Neural progenitor cell (in vitro differentiated cells): Measurements from ENCODE around the gene RUFY4. TPM values are rescaled to one million over a fixed set of nuclear protein-coding genes. Genes with fewer than 3 reads are reported as not detected.

Experiments used
- DNase-seq: peaks from one replicate; pipeline ENCODE4 v3.0.0-alpha.2; 2016; ENCODE audit warnings: low spot score
- H2AFZ ChIP-seq: fragments of 200-600 bp; sonication (generic); replicated peaks from 2 replicates; pipeline ENCODE4 v1.6.1; 2016; ENCODE audit warnings: antibody characterized with exemption
- H3F3A ChIP-seq: fragments of 200-600 bp; sonication (generic); 2 replicates; pipeline ENCODE4 v1.6.1; 2016; ENCODE audit warnings: antibody characterized with exemption, low read depth
- H3K27ac ChIP-seq: fragments of 200-600 bp; sonication (generic); 2 replicates; pipeline ENCODE4 v1.5.1; 2016; ENCODE audit warnings: mild to moderate bottlenecking
- H3K27me3 ChIP-seq: fragments of 200-600 bp; sonication (generic); 2 replicates; pipeline ENCODE4 v1.6.1; 2016; ENCODE audit warnings: mild to moderate bottlenecking, moderate library complexity
- H3K36me3 ChIP-seq: fragments of 200-600 bp; sonication (generic); 2 replicates; pipeline ENCODE4 v1.5.1; 2016
- H3K4me1 ChIP-seq: fragments of 200-600 bp; sonication (generic); 2 replicates; pipeline ENCODE4 v1.6.1; 2016; ENCODE audit warnings: mixed run types
- H3K4me2 ChIP-seq: fragments of 200-600 bp; sonication (generic); 2 replicates; pipeline ENCODE4 v1.6.1; 2016
- H3K4me3 ChIP-seq: fragments of 200-600 bp; sonication (generic); 2 replicates; pipeline ENCODE4 v1.5.1; 2016
- H3K79me2 ChIP-seq: fragments of 200-600 bp; sonication (generic); 2 replicates; pipeline ENCODE4 v1.6.1; 2016; ENCODE audit warnings: low read depth
- H3K9ac ChIP-seq: fragments of 200-600 bp; sonication (generic); 2 replicates; pipeline ENCODE4 v1.6.1; 2016
- H3K9me3 ChIP-seq: fragments of 200-600 bp; sonication (generic); 2 replicates; pipeline ENCODE4 v1.5.1; 2016; ENCODE audit warnings: low read depth
- H4K20me1 ChIP-seq: fragments of 200-600 bp; sonication (generic); 2 replicates; pipeline ENCODE4 v1.6.1; 2016; ENCODE audit warnings: low read depth
- H3K27ac Mint-ChIP-seq: 3 replicates; pipeline ENCODE4 v1.8.0; 2021; ENCODE audit warnings: mixed read lengths
- H3K27me3 Mint-ChIP-seq: 2 replicates; pipeline ENCODE4 v1.8.0; 2022; ENCODE audit warnings: low read depth, mild to moderate bottlenecking, inconsistent platforms, moderate library complexity, mixed read lengths; ENCODE audit not compliant: insufficient read depth
- H3K36me3 Mint-ChIP-seq: 3 replicates; pipeline ENCODE4 v1.8.0; 2021; ENCODE audit warnings: mixed read lengths
- H3K4me1 Mint-ChIP-seq: 3 replicates; pipeline ENCODE4 v1.8.0; 2021; ENCODE audit warnings: mixed read lengths
- H3K4me3 Mint-ChIP-seq: 3 replicates; pipeline ENCODE4 v1.8.0; 2021; ENCODE audit warnings: mild to moderate bottlenecking, moderate library complexity, mixed read lengths
- H3K9me3 Mint-ChIP-seq: 3 replicates; pipeline ENCODE4 v1.8.0; 2020; ENCODE audit warnings: mixed read lengths
- CTCF ChIP-seq: fragments of 200-600 bp; sonication (generic); IDR thresholded peaks from 2 replicates; pipeline ENCODE4 v1.5.1; 2017; ENCODE audit warnings: antibody characterized with exemption, mild to moderate bottlenecking
- EZH2 ChIP-seq: fragments of 200-600 bp; sonication (generic); IDR thresholded peaks from 2 replicates; pipeline ENCODE4 v1.6.1; 2017; ENCODE audit warnings: antibody characterized with exemption, mild to moderate bottlenecking, moderate library complexity
- EZH2phosphoT487 ChIP-seq: fragments of 200-600 bp; sonication (generic); IDR thresholded peaks from 2 replicates; pipeline ENCODE4 v1.6.1; 2017; ENCODE audit warnings: antibody characterized with exemption
- total RNA-seq: library from RNA; depleted of rRNA; stranded (reverse); fragments of >200 nt; gene quantifications from 2 replicates; pipeline ENCODE4 v1.2.3, GENCODE V29; 2015; ENCODE audit warnings: low replicate concordance

The RUFY4 gene
- total RNA-seq, 1 donor from 2014 or later = not detected

- no peaks in the 10 kb centered on the region for H3K36me3 ChIP-seq
- H3K4me2 ChIP-seq = no peak overlapping the region
- H3K9me3 ChIP-seq = no peaks in the 10 kb centered on the region
- Mint-ChIP-seq H3K27ac (no peak overlapping the region), H3K4me3 (no peak overlapping the region), H3K27me3 (peaks cover 6% of the 10 kb centered on the region), H3K36me3 (no peaks in the 10 kb centered on the region), H3K4me1 (peaks cover 10% of the 10 kb centered on the region), H3K9me3 (no peaks in the 10 kb centered on the region)
- H3K4me3 ChIP-seq = no peak overlapping the region
- peaks cover 7% of the 10 kb centered on the region for H3F3A ChIP-seq
- TF ChIP-seq CTCF (no peak), EZH2 (no peak), EZH2phosphoT487 (no peak)
- no peaks in the 10 kb centered on the region for H3K27me3 ChIP-seq
- no peaks in the 10 kb centered on the region for H4K20me1 ChIP-seq
- H2AFZ ChIP-seq = no peak overlapping the region
- H3K9ac ChIP-seq = no peak overlapping the region
- no peaks in the 10 kb centered on the region for H3K79me2 ChIP-seq
- H3K4me1 ChIP-seq = peaks cover 18% of the 10 kb centered on the region
- H3K27ac ChIP-seq = no peak overlapping the region
- no peak for DNase-seq
Measured at GRCh38 chr2:218130377-218130776, 61.3 kb downstream of the RUFY4 start.

GRCh38 chr2:218130822-218131221, 61.8 kb downstream of the RUFY4 start:
- Histone ChIP-seq H3K27me3 (no peaks in the 10 kb centered on the region), H4K20me1 (no peaks in the 10 kb centered on the region), H3K36me3 (no peaks in the 10 kb centered on the region), H3K4me2 (no peak overlapping the region), H3K27ac (no peak overlapping the region), H2AFZ (no peak overlapping the region), H3K9ac (no peak overlapping the region), H3K9me3 (no peaks in the 10 kb centered on the region), H3K4me1 (peaks cover 16% of the 10 kb centered on the region), H3K4me3 (no peak overlapping the region), H3K79me2 (no peaks in the 10 kb centered on the region), H3F3A (peaks cover 7% of the 10 kb centered on the region)
- Mint-ChIP-seq H3K4me1 (peaks cover 8% of the 10 kb centered on the region), H3K4me3 (no peak overlapping the region), H3K27me3 (peaks cover 6% of the 10 kb centered on the region), H3K27ac (no peak overlapping the region), H3K36me3 (no peaks in the 10 kb centered on the region), H3K9me3 (peaks cover 2% of the 10 kb centered on the region)
- DNase-seq = no peak
- no peak for TF ChIP-seq EZH2
- no peak for TF ChIP-seq CTCF
- no peak for TF ChIP-seq EZH2phosphoT487

GRCh38 chr2:218137514-218137913, 68.5 kb downstream of the RUFY4 start:
- Mint-ChIP-seq H3K36me3 (no peaks in the 10 kb centered on the region), H3K4me3 (no peak overlapping the region), H3K27ac (no peak overlapping the region), H3K4me1 (no peaks in the 10 kb centered on the region), H3K9me3 (peaks cover 2% of the 10 kb centered on the region), H3K27me3 (peaks cover 3% of the 10 kb centered on the region)
- Histone ChIP-seq H3K4me3 (no peak overlapping the region), H3F3A (no peaks in the 10 kb centered on the region), H3K36me3 (no peaks in the 10 kb centered on the region), H2AFZ (peak overlapping the region; percentile 65), H3K9ac (no peak overlapping the region), H3K9me3 (no peaks in the 10 kb centered on the region), H4K20me1 (no peaks in the 10 kb centered on the region), H3K79me2 (no peaks in the 10 kb centered on the region), H3K4me1 (no peaks in the 10 kb centered on the region), H3K27ac (no peak overlapping the region), H3K27me3 (no peaks in the 10 kb centered on the region), H3K4me2 (no peak overlapping the region)
- DNase-seq = no peak
- no peak for TF ChIP-seq EZH2phosphoT487
- no peak for TF ChIP-seq CTCF
- TF ChIP-seq EZH2 = no peak
